VCaP (cell line): Measurements from ENCODE around the gene PPP1R14B.

ENCODE experiments used
- H3K27ac ChIP-seq: fragments of 450-650 bp; 2 replicates; pipeline ENCODE4 v1.5.1; 2017
- TF ChIP-seq, protein P1 (sequence below): fragments of 450-650 bp; conservative IDR thresholded peaks from 2 replicates; pipeline ENCODE4 v1.5.1; 2017; ENCODE audit warnings: mild to moderate bottlenecking, moderate library complexity

Gene PPP1R14B

DNA sequence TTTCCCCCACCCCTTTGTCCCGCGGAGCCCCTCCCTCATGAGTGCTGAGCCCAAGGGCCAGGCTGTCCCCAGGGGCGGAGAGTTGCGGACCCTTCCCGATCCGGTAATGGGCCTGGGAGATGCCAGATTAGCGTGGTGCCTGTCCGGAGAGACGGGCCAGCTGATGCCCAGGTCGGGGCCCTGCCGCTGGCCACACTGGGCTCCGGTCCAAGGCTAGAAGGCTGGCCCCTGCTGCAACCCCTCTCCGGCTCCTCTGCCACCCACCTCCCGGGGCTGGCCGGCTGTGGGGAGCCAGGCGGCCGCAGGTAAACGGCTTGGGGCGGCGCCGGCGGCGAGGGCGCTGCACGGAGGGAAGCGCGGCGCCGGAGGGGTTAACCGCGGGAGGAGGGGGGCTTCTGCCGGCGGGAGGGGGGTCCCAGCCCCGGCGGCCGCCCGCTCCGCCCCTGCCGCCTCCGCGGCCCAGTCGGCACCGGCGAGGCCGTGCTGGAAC is 44.6 kb upstream of the PPP1R14B start, which contains the start of gene KCNK4:
Gene KCNK4, plus strand, starts transcription at position 41 of the 490 bp plus-strand sequence. CDS start 1,717 bp downstream, outside the sequence.
- TF ChIP-seq, protein P1, sequence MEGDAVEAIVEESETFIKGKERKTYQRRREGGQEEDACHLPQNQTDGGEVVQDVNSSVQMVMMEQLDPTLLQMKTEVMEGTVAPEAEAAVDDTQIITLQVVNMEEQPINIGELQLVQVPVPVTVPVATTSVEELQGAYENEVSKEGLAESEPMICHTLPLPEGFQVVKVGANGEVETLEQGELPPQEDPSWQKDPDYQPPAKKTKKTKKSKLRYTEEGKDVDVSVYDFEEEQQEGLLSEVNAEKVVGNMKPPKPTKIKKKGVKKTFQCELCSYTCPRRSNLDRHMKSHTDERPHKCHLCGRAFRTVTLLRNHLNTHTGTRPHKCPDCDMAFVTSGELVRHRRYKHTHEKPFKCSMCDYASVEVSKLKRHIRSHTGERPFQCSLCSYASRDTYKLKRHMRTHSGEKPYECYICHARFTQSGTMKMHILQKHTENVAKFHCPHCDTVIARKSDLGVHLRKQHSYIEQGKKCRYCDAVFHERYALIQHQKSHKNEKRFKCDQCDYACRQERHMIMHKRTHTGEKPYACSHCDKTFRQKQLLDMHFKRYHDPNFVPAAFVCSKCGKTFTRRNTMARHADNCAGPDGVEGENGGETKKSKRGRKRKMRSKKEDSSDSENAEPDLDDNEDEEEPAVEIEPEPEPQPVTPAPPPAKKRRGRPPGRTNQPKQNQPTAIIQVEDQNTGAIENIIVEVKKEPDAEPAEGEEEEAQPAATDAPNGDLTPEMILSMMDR: no peak
- peak within 1 kb of the TSS; percentile 36; the same call in 1 of the 2 replicates for H3K27ac ChIP-seq

DNA sequence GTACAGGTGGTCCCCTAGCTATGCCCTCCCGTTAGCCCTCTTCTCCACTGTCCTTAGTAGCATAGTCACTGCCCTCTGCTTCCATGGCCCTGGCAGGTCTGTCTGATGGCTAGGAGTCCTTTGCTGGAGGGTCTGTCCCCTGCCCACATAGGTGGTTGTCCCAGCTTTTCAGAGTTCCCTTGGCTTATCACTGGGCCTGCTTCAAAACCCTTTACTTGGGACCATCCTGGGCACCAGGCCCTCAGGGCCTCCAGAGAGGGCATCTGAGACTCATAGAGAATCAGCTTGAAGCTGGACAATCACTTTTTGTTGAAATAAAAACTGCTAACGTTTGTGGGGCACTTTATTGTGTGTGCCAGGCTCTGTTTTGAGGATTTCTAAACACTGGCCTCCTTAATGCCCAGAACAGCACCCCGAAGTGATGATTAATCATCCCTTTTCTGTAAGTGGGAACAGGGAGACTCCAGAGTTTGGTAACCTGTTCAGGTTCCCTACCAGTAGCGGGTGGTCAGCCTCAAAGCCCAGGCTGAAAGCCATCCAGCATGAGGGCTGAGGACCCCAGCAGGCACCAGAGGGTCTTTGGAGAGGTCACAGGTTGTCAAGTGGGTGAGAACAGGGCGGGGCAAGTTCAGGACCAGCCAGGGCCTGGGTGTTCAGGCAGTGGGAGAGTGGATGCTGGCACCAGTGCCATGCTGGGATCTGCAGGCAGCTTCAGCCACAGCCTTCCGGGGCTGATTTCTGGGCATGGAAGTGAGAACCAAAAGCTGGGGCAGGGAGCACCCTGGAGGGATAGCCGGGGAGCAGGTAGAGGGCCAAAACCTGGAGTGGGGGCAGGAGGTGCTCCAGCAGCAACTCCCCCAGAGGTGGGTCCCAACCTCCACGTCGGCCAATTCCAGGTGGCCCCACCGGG is 43.9 kb upstream of the PPP1R14B start:
- peak overlapping the region; percentile 36; the same call in 1 of the 2 replicates for H3K27ac ChIP-seq
- TF ChIP-seq, protein P1: no peak

DNA sequence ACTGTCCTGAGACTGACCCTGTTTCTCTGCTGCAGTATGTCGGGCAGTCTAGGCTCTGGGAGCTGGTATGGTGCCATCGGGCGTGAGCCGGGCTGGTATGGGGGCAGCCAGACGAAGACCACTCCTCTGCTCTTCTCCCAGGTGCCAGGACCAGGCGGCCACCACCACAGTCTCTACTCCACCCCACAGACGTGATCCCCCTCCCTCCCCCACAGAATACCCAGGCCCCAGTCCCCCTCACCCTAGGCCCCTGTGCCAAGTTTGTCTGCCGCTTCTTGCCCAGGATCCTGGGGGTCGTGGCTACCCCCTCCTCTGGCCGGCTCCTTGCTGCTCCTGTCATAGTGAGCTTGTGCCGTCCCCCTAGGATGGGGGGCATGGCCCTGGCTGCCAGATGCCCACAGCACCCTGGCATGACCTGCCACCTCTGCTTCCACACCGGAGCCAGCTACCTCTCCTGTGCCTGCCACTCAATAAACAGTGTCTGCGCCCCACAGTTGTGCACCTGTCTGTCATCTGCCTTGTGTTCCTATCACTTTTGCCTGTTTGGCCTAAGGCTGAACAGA is 42.3 kb upstream of the PPP1R14B start:
- no peak overlapping the region for H3K27ac ChIP-seq
- TF ChIP-seq, protein P1: no peak

DNA sequence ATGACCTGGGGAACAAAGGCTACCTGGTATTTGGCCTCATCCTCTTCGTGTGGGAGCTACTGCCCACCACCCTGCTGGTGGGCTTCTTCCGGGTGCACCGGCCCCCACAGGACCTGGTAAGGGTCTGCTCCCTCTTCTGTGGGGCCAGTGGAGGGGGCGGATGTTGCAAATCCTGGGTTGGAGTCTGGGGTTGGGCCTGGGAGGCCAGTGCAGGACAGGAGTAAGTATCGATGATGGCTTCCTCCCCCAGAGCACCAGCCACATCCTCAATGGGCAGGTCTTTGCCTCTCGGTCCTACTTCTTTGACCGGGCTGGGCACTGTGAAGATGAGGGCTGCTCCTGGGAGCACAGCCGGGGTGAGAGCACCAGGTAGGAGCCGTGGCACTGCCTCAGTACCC is 41.6 kb upstream of the PPP1R14B start:
- TF ChIP-seq, protein P1: no peak

DNA sequence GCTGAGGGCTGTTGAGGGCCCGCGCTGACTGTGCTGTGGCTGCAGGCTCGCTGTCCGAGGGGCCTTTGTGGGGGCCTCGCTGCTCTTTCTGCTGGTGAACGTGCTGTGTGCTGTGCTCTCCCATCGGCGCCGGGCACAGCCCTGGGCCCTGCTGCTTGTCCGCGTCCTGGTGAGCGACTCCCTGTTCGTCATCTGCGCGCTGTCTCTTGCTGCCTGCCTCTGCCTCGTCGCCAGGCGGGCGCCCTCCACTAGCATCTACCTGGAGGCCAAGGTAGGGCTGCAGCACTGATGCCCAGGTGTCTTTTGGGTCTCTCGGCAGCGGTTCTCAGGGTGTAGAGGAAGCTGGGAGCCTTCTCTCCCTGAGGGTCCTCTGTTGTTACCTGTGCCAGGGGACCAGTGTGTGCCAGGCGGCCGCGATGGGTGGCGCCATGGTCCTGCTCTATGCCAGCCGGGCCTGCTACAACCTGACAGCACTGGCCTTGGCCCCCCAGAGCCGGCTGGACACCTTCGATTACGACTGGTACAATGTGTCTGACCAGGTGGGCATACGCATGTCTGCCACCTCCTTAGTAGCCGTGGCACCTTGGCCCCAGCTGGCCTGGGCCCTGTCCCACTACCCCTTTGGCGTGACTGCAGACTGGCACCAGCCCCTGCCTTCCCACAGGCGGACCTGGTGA is 41.1 kb upstream of the PPP1R14B start:
- peak overlapping the region; percentile 98; the same call in 1 of the 2 replicates for H3K27ac ChIP-seq
- TF ChIP-seq, protein P1: no peak

More for the DNA sequence above, 41.6 kb upstream of the PPP1R14B start:
- no peak overlapping the region for H3K27ac ChIP-seq

DNA sequence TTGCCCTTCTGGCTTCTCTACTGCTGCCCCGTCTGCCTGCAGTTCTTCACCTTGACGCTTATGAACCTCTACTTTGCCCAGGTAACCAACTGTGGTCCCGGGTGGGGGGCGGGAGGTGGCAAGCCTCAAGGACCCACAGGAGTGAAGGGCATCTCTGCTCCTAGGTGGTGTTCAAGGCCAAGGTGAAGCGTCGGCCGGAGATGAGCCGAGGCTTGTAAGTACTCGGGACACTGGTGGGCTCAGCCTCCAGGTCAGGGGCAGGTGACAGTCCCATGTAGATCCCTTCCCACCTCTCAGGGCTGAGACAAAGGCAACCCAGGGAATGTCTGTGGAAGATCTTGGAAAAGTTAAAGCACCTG is 40.0 kb upstream of the PPP1R14B start:
- H3K27ac ChIP-seq: peak overlapping the region; percentile 98
- TF ChIP-seq, protein P1: no peak
